GOT3 (cell line): Measurements from ENCODE around the gene FN3K.
"Not testable (repeated sequence)": the region's sequence is repeated elsewhere in the genome, so short reads cannot be mapped to it uniquely, and the experiment has no call there.

Source experiments
- DNase-seq: peaks from one replicate; lab custom pipeline; 2025; ENCODE audit warnings: mixed read lengths; lab: John Stamatoyannopoulos, UW

FN3K gene

GRCh38 chr17:82775001-82775823, 39.8 kb downstream of the FN3K start:
- DNase-seq: no peak

- DNase-seq: no peak
These were observed 41.0 kb downstream of the FN3K start for GRCh38 chr17:82776454-82776853.

DNA sequence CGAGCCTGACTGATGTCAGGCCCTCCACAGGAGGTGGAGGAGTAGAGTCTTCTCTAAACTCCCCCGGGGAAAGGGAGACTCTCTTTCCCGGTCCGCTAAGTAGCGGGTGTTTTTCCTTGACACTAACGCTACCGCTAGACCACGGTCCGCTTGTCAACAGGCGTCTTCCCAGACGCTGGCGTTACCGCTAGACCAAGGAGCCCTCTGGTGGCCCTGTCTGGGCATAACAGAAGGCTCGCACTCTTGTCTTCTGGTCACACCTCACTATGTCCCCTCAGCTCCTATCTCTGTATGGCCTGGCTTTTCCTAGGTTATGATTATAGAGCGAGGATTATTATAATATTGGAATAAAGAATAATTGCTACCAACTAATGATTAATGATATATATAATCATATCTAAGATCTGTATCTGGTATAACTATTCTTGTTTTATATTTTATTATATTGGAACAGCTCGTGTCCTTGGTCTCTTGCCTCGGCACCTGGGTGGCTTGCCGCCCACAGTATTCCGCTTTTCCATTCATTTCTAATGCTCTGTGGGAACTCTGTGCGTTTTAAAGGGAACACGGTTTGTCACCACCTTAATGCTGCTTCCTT, 42.5 kb downstream of the FN3K start:
- not testable (repeated sequence) for DNase-seq

DNA sequence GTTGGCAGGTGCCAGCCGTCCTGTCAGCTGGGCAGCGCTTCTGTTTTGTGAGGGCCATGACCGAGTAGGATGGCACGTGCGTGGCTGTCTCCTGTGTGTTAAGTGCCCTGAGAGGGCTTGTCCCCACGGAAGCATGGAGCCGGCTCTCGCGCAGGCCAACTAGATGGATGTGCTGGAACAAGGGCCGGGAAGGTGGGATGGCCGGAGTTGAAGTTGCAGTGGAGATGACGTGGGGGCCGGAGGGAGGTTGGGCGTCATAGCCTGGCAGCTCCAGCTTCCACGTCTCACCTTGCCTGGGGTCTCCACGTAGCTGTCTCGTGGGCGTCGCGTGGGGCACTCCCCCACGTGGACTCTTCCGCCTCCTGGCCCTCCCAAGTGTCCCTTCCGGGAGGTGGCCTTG, 44.1 kb downstream of the FN3K start:
- no peak for DNase-seq

DNA sequence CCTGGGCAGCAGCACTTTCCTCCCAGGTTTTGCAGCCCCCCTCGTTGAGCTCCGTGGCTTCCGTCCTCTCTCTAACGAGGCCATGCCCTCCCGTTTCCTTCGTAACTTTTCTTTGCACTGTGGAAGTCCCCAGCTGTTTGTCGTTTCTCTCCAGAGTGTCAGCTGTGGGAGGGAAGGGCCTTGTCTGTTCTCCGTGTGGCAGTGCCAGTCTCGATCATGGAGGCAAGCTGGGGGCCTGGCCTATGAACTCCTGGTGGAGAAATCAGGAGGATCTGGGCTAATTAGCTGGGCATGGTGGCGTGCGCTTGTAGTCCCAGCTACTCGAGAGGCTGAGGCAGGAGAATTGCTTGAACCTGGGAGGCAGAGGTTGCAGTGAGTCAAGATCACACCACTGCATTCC, 44.8 kb downstream of the FN3K start:
- DNase-seq: no peak

- DNase-seq: no peak
These were observed 45.8 kb downstream of the FN3K start for GRCh38 chr17:82780971-82781893.

DNA sequence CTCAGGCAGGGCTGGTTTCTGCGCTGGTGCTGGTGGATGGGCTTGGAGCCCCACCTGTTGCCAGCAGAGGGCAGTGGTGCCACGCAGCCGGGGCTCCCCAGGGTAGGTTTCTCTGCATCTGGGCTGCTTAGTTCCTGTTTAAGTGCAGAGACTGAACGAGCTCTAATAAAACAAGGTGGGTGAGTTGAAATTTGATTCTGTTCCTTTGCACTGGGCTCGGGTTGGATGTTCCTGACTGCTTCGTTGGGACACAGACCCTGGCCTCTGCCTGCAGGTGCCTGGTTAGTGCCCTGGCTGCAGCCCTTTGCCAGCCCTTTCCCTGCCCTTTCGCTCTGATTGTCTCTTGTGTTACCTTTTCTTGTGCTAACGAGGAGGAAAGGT, 46.5 kb downstream of the FN3K start:
- peak; percentile 42 for DNase-seq

DNA sequence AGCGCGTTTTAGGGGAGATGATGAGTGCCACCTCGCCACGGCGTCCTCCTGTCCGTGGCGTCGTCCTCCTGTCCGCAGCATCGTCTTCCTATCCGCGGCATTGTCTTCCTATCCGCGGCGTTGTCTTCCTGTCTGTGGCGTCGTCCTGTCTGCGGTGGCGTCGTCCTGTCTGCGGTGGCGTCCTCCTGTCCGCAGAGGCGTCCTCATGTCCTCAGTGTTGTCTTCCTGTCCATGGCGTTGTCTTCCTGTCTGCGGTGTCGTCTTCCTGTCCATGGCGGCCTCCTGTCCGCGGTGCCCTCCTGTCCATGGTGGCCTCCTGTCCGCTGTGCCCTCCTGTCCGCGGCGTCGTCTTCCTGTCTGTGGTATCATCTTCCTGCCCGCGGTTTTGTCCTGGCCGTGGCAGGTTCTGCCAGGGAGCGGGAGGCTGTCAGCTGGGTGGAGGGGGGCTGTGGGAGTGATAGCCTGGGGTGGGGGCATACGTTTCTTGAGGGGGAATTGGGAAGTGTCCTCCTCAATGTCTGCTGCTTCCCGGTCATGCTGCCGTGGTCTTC, 47.3 kb downstream of the FN3K start:
- no peak for DNase-seq

GRCh38 chr17:82783498-82783897, 48.1 kb downstream of the FN3K start:
- no peak for DNase-seq

- DNase-seq: not testable (repeated sequence)
These were observed 50.2 kb downstream of the FN3K start for GRCh38 chr17:82785581-82785980.

- no peak for DNase-seq
These were observed 51.0 kb downstream of the FN3K start for GRCh38 chr17:82786427-82786826.

- peak; percentile 18 for DNase-seq
These were observed 51.9 kb downstream of the FN3K start for GRCh38 chr17:82787081-82787848.

- no peak for DNase-seq
These were observed 53.0 kb downstream of the FN3K start for GRCh38 chr17:82788206-82789001.

DNA sequence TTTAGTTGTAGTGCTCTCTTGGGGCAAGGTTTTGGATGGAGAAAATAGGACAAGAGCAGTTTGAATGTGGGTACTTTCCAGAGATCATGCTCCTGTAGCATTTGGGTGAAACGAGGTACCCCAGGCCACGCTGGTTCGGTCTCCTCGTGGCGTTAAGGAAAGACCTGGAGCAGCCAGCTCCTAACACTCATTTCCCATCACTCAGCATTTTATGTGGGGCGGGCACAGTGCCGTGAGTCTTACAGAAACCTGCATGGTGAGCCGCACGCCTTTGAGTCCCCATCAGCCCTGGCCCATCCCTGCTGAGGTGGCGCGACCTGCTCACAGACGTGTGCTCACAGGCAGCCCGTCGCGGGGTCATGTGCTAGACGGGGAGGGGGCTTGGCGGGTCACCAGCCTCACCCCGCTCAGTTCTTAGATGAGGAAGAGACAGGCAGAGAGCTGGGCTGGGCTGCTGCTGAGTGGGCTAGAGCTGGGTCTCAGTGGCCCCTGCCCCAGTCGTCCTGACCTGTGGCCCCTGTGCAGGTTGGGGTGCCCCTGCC, 53.7 kb downstream of the FN3K start:
- DNase-seq: no peak

DNA sequence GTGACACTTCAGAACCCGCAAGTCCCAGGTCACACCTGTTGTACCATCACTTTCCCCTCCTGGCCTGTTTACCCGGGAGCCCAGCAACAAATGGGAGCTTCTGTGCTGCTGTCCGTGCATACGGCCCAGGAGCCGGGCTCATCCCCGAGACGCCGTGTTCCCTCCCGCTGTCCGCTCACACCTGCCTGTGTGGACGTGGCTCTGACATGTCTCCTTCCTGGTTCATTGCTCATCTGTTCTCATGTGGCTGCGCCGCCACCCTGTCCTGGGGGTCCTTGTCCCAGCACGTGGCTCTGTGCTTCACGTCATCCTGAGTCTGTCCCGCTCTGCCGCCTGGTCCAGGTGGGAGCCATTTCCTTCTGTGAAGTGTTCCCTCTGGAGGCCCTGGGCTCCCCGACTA, 54.4 kb downstream of the FN3K start:
- DNase-seq: no peak

GRCh38 chr17:82790391-82790790, 55.0 kb downstream of the FN3K start:
- no peak for DNase-seq

DNA sequence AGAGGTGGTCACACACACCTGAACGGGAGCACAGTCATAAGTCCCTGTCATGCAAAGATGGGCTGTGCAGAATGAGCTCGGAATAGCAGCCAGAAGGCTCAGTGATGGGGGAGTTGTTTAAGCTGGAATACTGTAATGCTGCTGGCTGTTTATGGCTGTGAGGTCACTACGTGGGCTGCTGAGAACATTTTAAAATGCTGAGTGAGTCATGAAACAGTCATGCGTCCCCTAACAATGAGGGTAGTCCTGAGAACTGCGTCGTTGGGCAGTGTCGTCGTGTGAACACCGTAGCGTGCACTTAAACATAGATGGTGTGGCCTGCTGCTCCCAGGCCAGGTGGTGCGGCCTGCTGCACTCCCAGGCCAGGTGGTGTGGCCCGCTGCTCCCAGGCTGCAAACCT, 56.1 kb downstream of the FN3K start:
- DNase-seq: no peak

GRCh38 chr17:82793974-82794630, 58.7 kb downstream of the FN3K start:
- no peak for DNase-seq

GRCh38 chr17:82794781-82795482, 59.5 kb downstream of the FN3K start:
- no peak for DNase-seq
